ENCODE measurements around the gene PSKH1. TPM values are rescaled to one million over a fixed set of nuclear protein-coding genes. Genes with fewer than 3 reads are reported as not detected.
A peak's percentile ranks its signal among the peaks of the same experiment; 100 is the strongest.

The PSKH1 gene
- total and polyA plus RNA-seq, 2 donors: 8.8 to 12.6 TPM

GRCh38 chr16:67848118-67848517 lies 44.9 kb upstream of the PSKH1 start:
- Histone ChIP-seq H3K9me3 (ENCODE audit: control insufficient read depth in 2 of 2, insufficient read depth in 1 of 2, low read length in 1 of 2) (peaks cover 0 to 9% of the 10 kb centered on the region in 2 donors), H3K4me1 (ENCODE audit: control insufficient read depth in 2 of 2, insufficient read depth in 2 of 2, low read length in 2 of 2) (peaks cover 32 to 50% of the 10 kb centered on the region in 2 donors), H3K27me3 (ENCODE audit: control insufficient read depth in 2 of 2, insufficient read depth in 1 of 2, low read length in 1 of 2) (no peaks in the 10 kb centered on the region), H3K27ac (ENCODE audit: low read depth in 1 of 2, low read length in 1 of 2) (no peak overlapping the region), H3K4me3 (ENCODE audit: low read length in 2 of 2) (peak overlapping the region; percentile 2 to 94), H3K36me3 (ENCODE audit: control insufficient read depth in 2 of 2, insufficient read depth in 2 of 2, low read length in 1 of 2) (peaks cover 0 to 3% of the 10 kb centered on the region in 2 donors)
- DNase-seq (ENCODE audit: low read depth in 6 of 9, low spot score in 9 of 9): no peak
- WGBS: 98% methylated on average over 11 of the region's 11 CpGs

- Histone ChIP-seq H3K27ac (ENCODE audit: low read depth in 1 of 2, low read length in 1 of 2) (no peak overlapping the region), H3K4me3 (ENCODE audit: low read length in 2 of 2) (no peak overlapping the region), H3K9me3 (ENCODE audit: control insufficient read depth in 2 of 2, insufficient read depth in 1 of 2, low read length in 1 of 2) (no peaks in the 10 kb centered on the region), H3K4me1 (ENCODE audit: control insufficient read depth in 2 of 2, insufficient read depth in 2 of 2, low read length in 2 of 2) (peaks cover 0 to 5% of the 10 kb centered on the region in 2 donors), H3K36me3 (ENCODE audit: control insufficient read depth in 2 of 2, insufficient read depth in 2 of 2, low read length in 1 of 2) (peaks cover 2 to 4% of the 10 kb centered on the region in 2 donors), H3K27me3 (ENCODE audit: control insufficient read depth in 2 of 2, insufficient read depth in 1 of 2, low read length in 1 of 2) (no peaks in the 10 kb centered on the region)
- 96% methylated on average over 3 of the region's 3 CpGs for WGBS
- no peak for DNase-seq (ENCODE audit: low read depth in 6 of 9, low spot score in 9 of 9)
Measured at GRCh38 chr16:67853670-67854069, 39.4 kb upstream of the PSKH1 start.

GRCh38 chr16:67855789-67856188 lies 37.3 kb upstream of the PSKH1 start:
- Histone ChIP-seq H3K27me3 (ENCODE audit: control insufficient read depth in 2 of 2, insufficient read depth in 1 of 2, low read length in 1 of 2) (no peaks in the 10 kb centered on the region), H3K36me3 (ENCODE audit: control insufficient read depth in 2 of 2, insufficient read depth in 2 of 2, low read length in 1 of 2) (peaks cover 3 to 10% of the 10 kb centered on the region in 2 donors), H3K27ac (ENCODE audit: low read depth in 1 of 2, low read length in 1 of 2) (no peak overlapping the region), H3K4me3 (ENCODE audit: low read length in 2 of 2) (no peak overlapping the region), H3K4me1 (ENCODE audit: control insufficient read depth in 2 of 2, insufficient read depth in 2 of 2, low read length in 2 of 2) (peaks cover 0 to 2% of the 10 kb centered on the region in 2 donors), H3K9me3 (ENCODE audit: control insufficient read depth in 2 of 2, insufficient read depth in 1 of 2, low read length in 1 of 2) (no peaks in the 10 kb centered on the region)
- WGBS: 90% methylated on average over 10 of the region's 10 CpGs
- DNase-seq (ENCODE audit: low read depth in 6 of 9, low spot score in 9 of 9): no peak

- H3K27ac ChIP-seq (ENCODE audit: low read depth in 1 of 2, low read length in 1 of 2): no peak overlapping the region
- WGBS: 97% methylated on average over 5 of the region's 5 CpGs
- H3K4me1 ChIP-seq (ENCODE audit: control insufficient read depth in 2 of 2, insufficient read depth in 2 of 2, low read length in 2 of 2): peaks cover 0 to 2% of the 10 kb centered on the region in 2 donors
Measured at GRCh38 chr16:67856927-67857546, 36.0 kb upstream of the PSKH1 start.

GRCh38 chr16:67857547-67858233 lies 35.4 kb upstream of the PSKH1 start:
- Histone ChIP-seq H3K9me3 (ENCODE audit: control insufficient read depth in 2 of 2, insufficient read depth in 1 of 2, low read length in 1 of 2) (no peaks in the 10 kb centered on the region), H3K27me3 (ENCODE audit: control insufficient read depth in 2 of 2, insufficient read depth in 1 of 2, low read length in 1 of 2) (no peaks in the 10 kb centered on the region), H3K4me1 (ENCODE audit: control insufficient read depth in 2 of 2, insufficient read depth in 2 of 2, low read length in 2 of 2) (peaks cover 0 to 2% of the 10 kb centered on the region in 2 donors), H3K27ac (ENCODE audit: low read depth in 1 of 2, low read length in 1 of 2) (no peak overlapping the region), H3K36me3 (ENCODE audit: control insufficient read depth in 2 of 2, insufficient read depth in 2 of 2, low read length in 1 of 2) (peaks cover 14 to 17% of the 10 kb centered on the region in 2 donors), H3K4me3 (ENCODE audit: low read length in 2 of 2) (no peak overlapping the region)
- no peak for DNase-seq (ENCODE audit: low read depth in 6 of 9, low spot score in 9 of 9)
- 97% methylated on average over 3 of the region's 3 CpGs for WGBS

More at GRCh38 chr16:67856927-67857546, 36.0 kb upstream of the PSKH1 start:
- no peak for DNase-seq (ENCODE audit: low read depth in 6 of 9, low spot score in 9 of 9)
- peaks cover 13 to 17% of the 10 kb centered on the region in 2 donors for H3K36me3 ChIP-seq (ENCODE audit: control insufficient read depth in 2 of 2, insufficient read depth in 2 of 2, low read length in 1 of 2)
- H3K4me3 ChIP-seq (ENCODE audit: low read length in 2 of 2): no peak overlapping the region
- no peaks in the 10 kb centered on the region for H3K9me3 ChIP-seq (ENCODE audit: control insufficient read depth in 2 of 2, insufficient read depth in 1 of 2, low read length in 1 of 2)
- H3K27me3 ChIP-seq (ENCODE audit: control insufficient read depth in 2 of 2, insufficient read depth in 1 of 2, low read length in 1 of 2): no peaks in the 10 kb centered on the region

GRCh38 chr16:67858500-67858899 lies 34.6 kb upstream of the PSKH1 start:
- Histone ChIP-seq H3K36me3 (ENCODE audit: control insufficient read depth in 2 of 2, insufficient read depth in 2 of 2, low read length in 1 of 2) (peaks cover 15 to 19% of the 10 kb centered on the region in 2 donors), H3K4me1 (ENCODE audit: control insufficient read depth in 2 of 2, insufficient read depth in 2 of 2, low read length in 2 of 2) (peaks cover 0 to 2% of the 10 kb centered on the region in 2 donors)
- WGBS: 90% methylated on average over 4 of the region's 4 CpGs

GRCh38 chr16:67860589-67861398 lies 32.3 kb upstream of the PSKH1 start:
- no peaks in the 10 kb centered on the region for H3K9me3 ChIP-seq (ENCODE audit: control insufficient read depth in 2 of 2, insufficient read depth in 1 of 2, low read length in 1 of 2)
- peaks cover 20 to 26% of the 10 kb centered on the region in 2 donors for H3K36me3 ChIP-seq (ENCODE audit: control insufficient read depth in 2 of 2, insufficient read depth in 2 of 2, low read length in 1 of 2)
- no peak for DNase-seq (ENCODE audit: low read depth in 6 of 9, low spot score in 9 of 9)
- WGBS: 96% methylated on average over 8 of the region's 8 CpGs
- H3K27ac ChIP-seq (ENCODE audit: low read depth in 1 of 2, low read length in 1 of 2): no peak overlapping the region
- H3K27me3 ChIP-seq (ENCODE audit: control insufficient read depth in 2 of 2, insufficient read depth in 1 of 2, low read length in 1 of 2): no peaks in the 10 kb centered on the region
- peaks cover 0 to 5% of the 10 kb centered on the region in 2 donors for H3K4me1 ChIP-seq (ENCODE audit: control insufficient read depth in 2 of 2, insufficient read depth in 2 of 2, low read length in 2 of 2)
- no peak overlapping the region for H3K4me3 ChIP-seq (ENCODE audit: low read length in 2 of 2)

More at GRCh38 chr16:67858500-67858899, 34.6 kb upstream of the PSKH1 start:
- Histone ChIP-seq H3K9me3 (ENCODE audit: control insufficient read depth in 2 of 2, insufficient read depth in 1 of 2, low read length in 1 of 2) (no peaks in the 10 kb centered on the region), H3K27ac (ENCODE audit: low read depth in 1 of 2, low read length in 1 of 2) (no peak overlapping the region), H3K4me3 (ENCODE audit: low read length in 2 of 2) (no peak overlapping the region), H3K27me3 (ENCODE audit: control insufficient read depth in 2 of 2, insufficient read depth in 1 of 2, low read length in 1 of 2) (no peaks in the 10 kb centered on the region)
- no peak for DNase-seq (ENCODE audit: low read depth in 6 of 9, low spot score in 9 of 9)

GRCh38 chr16:67861877-67862276 lies 31.2 kb upstream of the PSKH1 start:
- Histone ChIP-seq H3K4me1 (ENCODE audit: control insufficient read depth in 2 of 2, insufficient read depth in 2 of 2, low read length in 2 of 2) (peaks cover 0 to 4% of the 10 kb centered on the region in 2 donors), H3K4me3 (ENCODE audit: low read length in 2 of 2) (no peak overlapping the region), H3K27me3 (ENCODE audit: control insufficient read depth in 2 of 2, insufficient read depth in 1 of 2, low read length in 1 of 2) (no peaks in the 10 kb centered on the region), H3K36me3 (ENCODE audit: control insufficient read depth in 2 of 2, insufficient read depth in 2 of 2, low read length in 1 of 2) (peaks cover 20 to 36% of the 10 kb centered on the region in 2 donors), H3K27ac (ENCODE audit: low read depth in 1 of 2, low read length in 1 of 2) (no peak overlapping the region), H3K9me3 (ENCODE audit: control insufficient read depth in 2 of 2, insufficient read depth in 1 of 2, low read length in 1 of 2) (no peaks in the 10 kb centered on the region)
- WGBS: 97% methylated on average over 6 of the region's 6 CpGs
- DNase-seq (ENCODE audit: low read depth in 6 of 9, low spot score in 9 of 9): no peak

Data from thymus (tissue), 11 donors.